ENCODE measurements around the gene KRT222. TPM values are rescaled to one million over a fixed set of nuclear protein-coding genes. Genes with fewer than 3 reads are reported as not detected.
A peak's percentile ranks its signal among the peaks of the same experiment; 100 is the strongest.

Gene KRT222
- total and polyA plus RNA-seq, 2 of the 13 experiments (the other 11 are each of a cell fraction or from before 2014, with no cell fraction given) = not detected

- TF ChIP-seq KDM5B (CRISPR knock-in tag; IDR thresholded peaks at IDR 0.05; ENCODE audit: borderline replicate concordance) (peak; percentile 97), TBX3 (IDR thresholded peaks at IDR 0.05; ENCODE audit: borderline replicate concordance) (0 out of 2 replicates have a peak, but pooled peaks have one; percentile 8), ZBTB43 (CRISPR knock-in tag; conservative IDR thresholded peaks at IDR 0.05) (peak; percentile 22; the same call in 1 of the 2 replicates), NR0B2 (CRISPR knock-in tag; IDR thresholded peaks at IDR 0.05) (0 out of 2 replicates have a peak, but pooled peaks have one; percentile 77), ZC3H13 (CRISPR knock-in tag; IDR thresholded peaks at IDR 0.05) (no peak; the same call in 1 of the 2 replicates), ETS1 (CRISPR knock-in tag; IDR thresholded peaks at IDR 0.05) (0 out of 2 replicates have a peak, but pooled peaks have one; percentile 67), RARG (CRISPR knock-in tag; IDR thresholded peaks at IDR 0.05; ENCODE audit: low read depth) (no peak), FOSL2 (CRISPR knock-in tag; IDR thresholded peaks at IDR 0.05) (peak; percentile 20; the same call in 1 of the 2 replicates), TCF7 (IDR thresholded peaks at IDR 0.05; ENCODE audit: low read depth) (no peak), STAG1 (CRISPR knock-in tag; IDR thresholded peaks at IDR 0.05) (no peak), HBP1 (CRISPR knock-in tag; IDR thresholded peaks at IDR 0.05; ENCODE audit: low read depth) (no peak; the same call in 1 of the 2 replicates), ZNF468 (CRISPR knock-in tag; IDR thresholded peaks at IDR 0.05) (no peak), SRSF4 (IDR thresholded peaks at IDR 0.05; ENCODE audit: low read depth, low read length, poor library complexity, severe bottlenecking) (no peak), KDM2A (CRISPR knock-in tag; IDR thresholded peaks at IDR 0.05; ENCODE audit: borderline replicate concordance, low read depth) (peak; percentile 94), ZNF256 (CRISPR knock-in tag; conservative IDR thresholded peaks at IDR 0.05) (0 out of 2 replicates have a peak, but pooled peaks have one; percentile 64), KAT2B (IDR thresholded peaks at IDR 0.05; ENCODE audit: borderline replicate concordance, low read depth, low read length) (no peak), NFAT5 (CRISPR knock-in tag; IDR thresholded peaks at IDR 0.05) (peak; percentile 43; the same call in 1 of the 2 replicates), RFXANK (CRISPR knock-in tag; IDR thresholded peaks at IDR 0.05) (no peak; the same call in 1 of the 2 replicates), ZNF121 (CRISPR knock-in tag; IDR thresholded peaks at IDR 0.05) (peak; percentile 65; the same call in 1 of the 2 replicates)
Observed at GRCh38 chr17:40647624-40648383, 17.2 kb downstream of the KRT222 start, which contains the start of gene SMARCE1 (continued).

All from HepG2 (cell line).